ENCODE results near the gene MYL3. TPM values are rescaled to one million over a fixed set of nuclear protein-coding genes. Genes with fewer than 3 reads are reported as not detected.

Gene MYL3
- total RNA-seq, 4 donors from 2014 or later = 0.82 to 16.1 (median 1.4) TPM; not detected in 1

DNA sequence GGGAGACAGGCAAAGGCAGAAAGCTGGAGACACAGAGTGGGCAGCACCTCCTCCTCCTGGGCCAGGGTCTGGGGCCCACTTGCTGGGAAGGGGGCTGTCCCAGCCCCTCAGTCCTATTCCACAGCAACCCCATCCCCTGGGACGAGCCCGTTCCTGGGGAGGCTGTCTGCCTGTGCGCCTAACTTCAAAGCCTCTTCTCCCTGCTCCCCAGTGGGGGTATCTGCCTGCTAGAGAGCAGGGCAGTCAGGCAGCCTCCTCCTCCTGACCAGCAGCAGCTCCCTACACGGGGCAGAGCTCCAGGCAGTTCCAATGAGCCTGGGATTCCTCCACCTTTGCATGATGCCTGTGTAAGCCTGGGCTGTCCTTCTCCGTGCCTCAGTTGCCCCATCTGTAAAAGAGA is 21.2 kb upstream of the MYL3 start:
- Histone ChIP-seq H3K4me3 (no peak overlapping the region), H3K27ac (no peak overlapping the region), H3K27me3 (peaks cover 57% of the 10 kb centered on the region), H3K9me3 (no peaks in the 10 kb centered on the region), H3K4me1 (peaks cover 0 to 28% (median 25%) of the 10 kb centered on the region in 4 donors), H3K36me3 (no peaks in the 10 kb centered on the region)
- no peak for DNase-seq
- in situ Hi-C loops (cut with MboI; ENCODE audit: low pct_ligation_motif_present in 1 of 4, low pct_unique_long_range_greater_than_20kb in 1 of 4, low sequenced_read_pairs in 3 of 4) (no loop called here), intact Hi-C loops (cut with DNase I; ENCODE audit: low total_unique reads) (no loop called here)
- WGBS, 2 donors (ENCODE audit: low coverage in 1 of 2) = 71% methylated on average over 5 of the region's 5 CpGs; no CpG with 5 or more reads in 1 of the 2 donors
- TF ChIP-seq EP300 (IDR thresholded peaks at IDR 0.05; ENCODE audit: low read depth) (no peak), POLR2A (IDR thresholded peaks at IDR 0.05) (no peak), POLR2AphosphoS5 (IDR thresholded peaks at IDR 0.05) (no peak), CTCF (IDR thresholded peaks at IDR 0.05) (no peak)

- Histone ChIP-seq H3K36me3 (no peaks in the 10 kb centered on the region), H3K27me3 (peaks cover 57% of the 10 kb centered on the region), H3K9me3 (no peaks in the 10 kb centered on the region), H3K4me3 (peak overlapping the region in 2 of 4 donors; percentile 45 to 73), H3K4me1 (peaks cover 0 to 30% (median 25%) of the 10 kb centered on the region in 4 donors), H3K27ac (no peak overlapping the region)
- WGBS, 2 donors (ENCODE audit: low coverage in 1 of 2) = 63% methylated on average over 4 of the region's 4 CpGs; no CpG with 5 or more reads in 1 of the 2 donors
- DNase-seq = no peak
- TF ChIP-seq CTCF (IDR thresholded peaks at IDR 0.05) = no peak
- TF ChIP-seq POLR2AphosphoS5 (IDR thresholded peaks at IDR 0.05) = no peak
- TF ChIP-seq EP300 (IDR thresholded peaks at IDR 0.05; ENCODE audit: low read depth) = no peak
- no peak for TF ChIP-seq POLR2A (IDR thresholded peaks at IDR 0.05)
- intact Hi-C loops (cut with DNase I; ENCODE audit: low total_unique reads) = no loop called here
- in situ Hi-C loops (cut with MboI; ENCODE audit: low pct_ligation_motif_present in 1 of 4, low pct_unique_long_range_greater_than_20kb in 1 of 4, low sequenced_read_pairs in 3 of 4) = no loop called here
Measured at GRCh38 chr3:46883830-46884185, 20.6 kb upstream of the MYL3 start.

DNA sequence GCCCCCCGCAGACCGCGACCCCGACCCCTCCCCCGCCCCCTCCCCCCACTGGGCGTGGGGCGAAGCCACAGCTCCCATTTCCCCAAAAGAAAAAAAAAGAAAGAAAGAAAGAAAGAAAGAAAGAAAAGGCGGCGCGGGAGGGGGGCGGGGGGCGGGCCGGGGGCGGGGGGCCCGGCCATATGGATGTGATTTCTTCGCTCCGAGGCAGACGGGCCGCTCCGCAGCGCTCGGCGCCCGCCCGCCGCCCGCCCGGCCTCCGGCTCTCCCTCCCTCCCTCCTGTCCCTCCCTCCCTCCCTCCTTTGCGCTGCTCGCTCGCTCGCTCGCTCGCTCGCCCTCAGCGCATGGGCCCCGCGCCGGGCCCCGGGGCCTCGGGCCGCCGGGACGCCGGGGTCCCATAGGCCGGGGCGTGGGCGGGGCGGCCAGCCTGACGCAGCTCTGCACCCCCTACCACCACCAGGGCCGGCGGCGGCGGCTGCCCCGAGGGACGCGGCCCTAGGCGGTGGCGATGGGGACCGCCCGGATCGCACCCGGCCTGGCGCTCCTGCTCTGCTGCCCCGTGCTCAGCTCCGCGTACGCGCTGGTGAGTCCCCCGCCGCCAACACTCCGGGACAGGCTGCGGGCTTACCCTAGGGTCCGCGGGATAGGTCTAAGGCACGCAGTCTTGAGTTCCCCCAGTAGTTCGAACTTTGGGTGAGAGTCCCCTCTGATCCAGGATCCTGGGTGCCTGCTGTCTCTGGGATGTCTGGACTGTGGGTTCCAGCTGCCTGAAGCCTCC is 20.0 kb upstream of the MYL3 start:
- in situ Hi-C loops (cut with MboI; ENCODE audit: low pct_ligation_motif_present in 1 of 4, low pct_unique_long_range_greater_than_20kb in 1 of 4, low sequenced_read_pairs in 3 of 4) (no loop called here), intact Hi-C loops (cut with DNase I; ENCODE audit: low total_unique reads) (no loop called here)
- Histone ChIP-seq H3K4me3 (peak overlapping the region; percentile 45 to 73 (median 52)), H3K9me3 (no peaks in the 10 kb centered on the region), H3K27me3 (peaks cover 57% of the 10 kb centered on the region), H3K27ac (peak overlapping the region; percentile 71 to 88 (median 78)), H3K36me3 (no peaks in the 10 kb centered on the region), H3K4me1 (peaks cover 0 to 33% (median 25%) of the 10 kb centered on the region in 4 donors)
- no peak for TF ChIP-seq POLR2A (IDR thresholded peaks at IDR 0.05)
- TF ChIP-seq CTCF (IDR thresholded peaks at IDR 0.05) = no peak
- no peak for TF ChIP-seq POLR2AphosphoS5 (IDR thresholded peaks at IDR 0.05)
- TF ChIP-seq EP300 (IDR thresholded peaks at IDR 0.05; ENCODE audit: low read depth) = no peak
- WGBS, 2 donors (ENCODE audit: low coverage in 1 of 2) = 13% methylated on average over 12 of the region's 78 CpGs; no CpG with 5 or more reads in 1 of the 2 donors
- no peak for DNase-seq

- Histone ChIP-seq H3K4me1 (peaks cover 0 to 33% (median 25%) of the 10 kb centered on the region in 4 donors), H3K27me3 (peaks cover 57% of the 10 kb centered on the region), H3K27ac (peak overlapping the region; percentile 71 to 88 (median 78)), H3K4me3 (peak overlapping the region; percentile 45 to 73 (median 52)), H3K36me3 (no peaks in the 10 kb centered on the region), H3K9me3 (no peaks in the 10 kb centered on the region)
- no peak for DNase-seq
- 4% methylated on average over 72 of the region's 72 CpGs; no CpG with 5 or more reads in 1 of the 2 donors for WGBS, 2 donors (ENCODE audit: low coverage in 1 of 2)
- TF ChIP-seq POLR2AphosphoS5 (IDR thresholded peaks at IDR 0.05) = no peak
- TF ChIP-seq CTCF (IDR thresholded peaks at IDR 0.05) = no peak
- TF ChIP-seq POLR2A (IDR thresholded peaks at IDR 0.05) = no peak
- TF ChIP-seq EP300 (IDR thresholded peaks at IDR 0.05; ENCODE audit: low read depth) = no peak
- intact Hi-C loops (cut with DNase I; ENCODE audit: low total_unique reads) (no loop called here), in situ Hi-C loops (cut with MboI; ENCODE audit: low pct_ligation_motif_present in 1 of 4, low pct_unique_long_range_greater_than_20kb in 1 of 4, low sequenced_read_pairs in 3 of 4) (no loop called here)
Measured at GRCh38 chr3:46882377-46883053, 19.3 kb upstream of the MYL3 start.
